SK-N-SH (cell line): ENCODE measurements around the gene MTHFD1L. TPM values are rescaled to one million over a fixed set of nuclear protein-coding genes. Genes with fewer than 3 reads are reported as not detected.

Source experiments
- CTCF ChIA-PET: fragments of 300-600, 350-600 bp; formaldehyde crosslinking; extraction: SDS; loops from one replicate; lab custom pipeline; 2021; lab: Yijun Ruan, JAX
- POLR2A ChIA-PET: fragments of 350-600 bp; sonication (Branson Sonifier 250); formaldehyde crosslinking; extraction: SDS; loops from one replicate; lab custom pipeline; 2020; ENCODE audit warnings: antibody characterized with exemption, inconsistent platforms; lab: Yijun Ruan, JAX
- DNase-seq: peaks from one replicate; pipeline ENCODE4 v3.0.0; 2012
- H2AFZ ChIP-seq: fragments of 200-600 bp; sonication (generic); 2 replicates; pipeline ENCODE4 v1.8.1; 2016; ENCODE audit warnings: antibody characterized with exemption, mild to moderate bottlenecking, low read depth
- H3F3A ChIP-seq: fragments of 200-600 bp; sonication (generic); replicated peaks from 2 replicates; pipeline ENCODE3; 2016; ENCODE audit warnings: antibody characterized with exemption, mild to moderate bottlenecking; ENCODE audit not compliant: insufficient read depth
- H3K27ac ChIP-seq, 2 experiments: fragments of 200-500 bp in 1 of 2; fragments of 200-600 bp in 1 of 2; sonication (Bioruptor generic) in 1 of 2; sonication (generic), shearing (Covaris generic) in 1 of 2; 2 replicates each; pipeline versions ENCODE4 v1.5.1 to v1.6.1; 2014 to 2016; ENCODE audit warnings: low read depth in 2 of 2, inconsistent platforms in 1 of 2, low read length in 1 of 2, mild to moderate bottlenecking in 1 of 2, mixed read lengths in 1 of 2
- H3K27me3 ChIP-seq: fragments of 200-600 bp; sonication (generic), shearing (Covaris generic); 2 replicates; pipeline ENCODE4 v1.6.1; 2016; ENCODE audit warnings: mixed run types; ENCODE audit not compliant: insufficient read depth
- H3K36me3 ChIP-seq, 2 experiments: fragments of 200-500 bp in 1 of 2; fragments of 200-600 bp in 1 of 2; sonication (Bioruptor generic) in 1 of 2; sonication (generic) in 1 of 2; replicated peaks in 1 of 2; 2 replicates each; pipeline versions ENCODE3 to v1.5.1; 2014 to 2016; ENCODE audit warnings: low read length in 1 of 2, mild to moderate bottlenecking in 1 of 2; ENCODE audit not compliant: insufficient read depth in 2 of 2, control insufficient read depth in 1 of 2
- H3K4me1 ChIP-seq, 2 experiments: fragments of 200-500 bp in 1 of 2; fragments of 200-600 bp in 1 of 2; sonication (Bioruptor generic) in 1 of 2; sonication (generic), shearing (Covaris generic) in 1 of 2; 2 replicates each; pipeline versions ENCODE4 v1.5.1 to v1.6.1; 2014 to 2016; ENCODE audit warnings: low read depth in 1 of 2, low read length in 1 of 2, mixed run types in 1 of 2; ENCODE audit not compliant: insufficient read depth in 2 of 2, control insufficient read depth in 1 of 2
- H3K4me2 ChIP-seq: fragments of 200-600 bp; sonication (generic), shearing (Covaris generic); 2 replicates; pipeline ENCODE4 v1.6.1; 2017; ENCODE audit warnings: mixed run types
- H3K4me3 ChIP-seq, 2 experiments: fragments of 200-500 bp in 1 of 2; fragments of 200-600 bp in 1 of 2; sonication (Bioruptor generic) in 1 of 2; sonication (generic), shearing (Covaris generic) in 1 of 2; 2 replicates each; pipeline versions ENCODE4 v1.5.1 to v1.8.1; 2014 to 2016; ENCODE audit warnings: low read depth in 2 of 2, inconsistent platforms in 1 of 2, low read length in 1 of 2, mild to moderate bottlenecking in 1 of 2, mixed read lengths in 1 of 2, moderate library complexity in 1 of 2
- H3K79me2 ChIP-seq: fragments of 200-600 bp; sonication (generic); 2 replicates; pipeline ENCODE4 v1.8.1; 2017; ENCODE audit warnings: mild to moderate bottlenecking; ENCODE audit not compliant: insufficient read depth
- H3K9ac ChIP-seq: fragments of 200-600 bp; sonication (generic); 2 replicates; pipeline ENCODE4 v1.6.1; 2017; ENCODE audit warnings: mixed run types
- H3K9me2 ChIP-seq: fragments of 200-600 bp; sonication (generic); 2 replicates; pipeline ENCODE4 v1.6.1; 2017; ENCODE audit warnings: mixed run types
- H3K9me3 ChIP-seq: fragments of 200-600 bp; sonication (generic); 2 replicates; pipeline ENCODE4 v1.6.1; 2017; ENCODE audit warnings: mixed run types, mild to moderate bottlenecking, moderate library complexity
- H4K20me1 ChIP-seq: fragments of 200-600 bp; sonication (generic); 2 replicates; pipeline ENCODE4 v1.6.1; 2017; ENCODE audit warnings: mild to moderate bottlenecking, mixed run types; ENCODE audit not compliant: insufficient read depth
- CTCF ChIP-seq: fragments of 200-600 bp; sonication (generic); IDR thresholded peaks from 2 replicates; pipeline ENCODE4 v1.6.1; 2017; ENCODE audit warnings: antibody characterized with exemption, mild to moderate bottlenecking, moderate library complexity
- FOSL2 ChIP-seq: IDR thresholded peaks from 2 replicates; pipeline ENCODE4 v1.4.0; 2012; ENCODE audit warnings: low read depth, mild to moderate bottlenecking, moderate library complexity, borderline replicate concordance
- IRF3 ChIP-seq: fragments of 150-350 bp; IDR thresholded peaks from 2 replicates; pipeline ENCODE4 v1.6.1; 2016; ENCODE audit warnings: mild to moderate bottlenecking, low read depth, low read length
- JUND ChIP-seq: IDR thresholded peaks from 2 replicates; pipeline ENCODE4 v1.4.0; 2012
- MEF2A ChIP-seq: IDR thresholded peaks from 2 replicates; pipeline ENCODE4 v1.4.0; 2012; ENCODE audit warnings: low read depth, borderline replicate concordance
- RAD21 ChIP-seq: IDR thresholded peaks from 2 replicates; pipeline ENCODE4 v1.6.1; 2012; ENCODE audit warnings: mild to moderate bottlenecking, low read length
- RCOR1 ChIP-seq: fragments of 150-350 bp; IDR thresholded peaks from 2 replicates; pipeline ENCODE4 v1.6.1; 2017; ENCODE audit warnings: antibody characterized with exemption, low read length
- SMC3 ChIP-seq: IDR thresholded peaks from 2 replicates; pipeline ENCODE4 v1.6.1; 2012; ENCODE audit warnings: low read depth, low read length, improper control_type of control experiment
- USF1 ChIP-seq: IDR thresholded peaks from 2 replicates; pipeline ENCODE4 v1.4.0; 2012; ENCODE audit warnings: low read depth, borderline replicate concordance
- YY1 ChIP-seq: IDR thresholded peaks from 2 replicates; pipeline ENCODE4 v1.4.0; 2012; ENCODE audit warnings: low read depth, mild to moderate bottlenecking
- WGBS: methylation state at CpG from one replicate; pipeline ENCODE4 v1.1.6; 2017; ENCODE audit warnings: low lambda C conversion rate; 5-methylcytosine and 5-hydroxymethylcytosine counted together
- polyA plus RNA-seq, 3 experiments: library from polyadenylated mRNA; depleted of rRNA; stranded (reverse); fragments of >200 nt; gene quantifications; 2 replicates each; pipeline ENCODE4 v1.2.3, GENCODE V29; 2012

MTHFD1L gene
- polyA plus RNA-seq, 1 of the 3 experiments (the other 2 are of a cell fraction), result 37.0 TPM

GRCh38 chr6:150887978-150888563 is 22.6 kb downstream of the MTHFD1L start (continued):
- TF ChIP-seq USF1, result no peak

- Histone ChIP-seq H3K27ac (no peak overlapping the region), H4K20me1 (no peaks in the 10 kb centered on the region), H3K27me3 (no peaks in the 10 kb centered on the region), H3K4me2 (no peak overlapping the region), H3K4me3 (no peak overlapping the region), H3K9ac (no peak overlapping the region), H3F3A (peaks cover 14% of the 10 kb centered on the region), H2AFZ (no peak overlapping the region), H3K36me3 (peaks cover 39 to 55% of the 10 kb centered on the region in 2 experiments), H3K9me2 (no peaks in the 10 kb centered on the region), H3K4me1 (peaks cover 14% of the 10 kb centered on the region in 2 experiments; a peak in 2 of 4 replicates), H3K79me2 (peaks cover 5% of the 10 kb centered on the region; the same call in 1 of the 2 replicates), H3K9me3 (no peaks in the 10 kb centered on the region)
- TF ChIP-seq RCOR1 (no peak), FOSL2 (no peak)
- POLR2A ChIA-PET, result interaction anchor here (0.7 kb wide), 1 partner anchor 64 kb away, joined by 3 read pairs; no protein-coding TSS in a partner anchor
- WGBS, result 97% methylated on average over 13 of the region's 13 CpGs
- DNase-seq, result no peak
- CTCF ChIA-PET, result interaction anchor here (1.2 to 16.6 kb wide), 5 partner anchors 25 to 510 kb away, joined by 4 to 421 read pairs (median 7); partner anchors contain the start of gene MTHFD1L
Observed at GRCh38 chr6:150890346-150890745, 24.8 kb downstream of the MTHFD1L start.

- H3K4me3 ChIP-seq, result no peak overlapping the region; a peak in 1 of 4 replicates
- H3K9ac ChIP-seq, result no peak overlapping the region
- peaks cover 14% of the 10 kb centered on the region for H3F3A ChIP-seq
- H3K4me1 ChIP-seq, result peaks cover 14% of the 10 kb centered on the region in 2 experiments; a peak in 2 of 4 replicates
- CTCF ChIA-PET, result interaction anchor here (0.6 to 16.6 kb wide), 53 partner anchors 10 to 821 kb away, joined by 3 to 421 read pairs (median 4); partner anchors contain the start of genes MTHFD1L and RMND1
- 22% methylated on average over 7 of the region's 7 CpGs for WGBS
- no peaks in the 10 kb centered on the region for H3K9me3 ChIP-seq
- TF ChIP-seq CTCF (peak; percentile 77), SMC3 (peak; percentile 82), YY1 (no peak), MEF2A (no peak), USF1 (no peak), IRF3 (no peak), RCOR1 (0 out of 2 replicates have a peak, but pooled peaks have one; percentile 18), RAD21 (peak; percentile 92), JUND (no peak)
- TF ChIP-seq, all 33 proteins: peak for 4
- no peaks in the 10 kb centered on the region for H4K20me1 ChIP-seq
- H3K79me2 ChIP-seq, result peaks cover 20% of the 10 kb centered on the region; the same call in 1 of the 2 replicates
- no peak overlapping the region for H3K27ac ChIP-seq
- no peak overlapping the region for H2AFZ ChIP-seq
- no peaks in the 10 kb centered on the region for H3K9me2 ChIP-seq
- H3K27me3 ChIP-seq, result no peaks in the 10 kb centered on the region
- H3K4me2 ChIP-seq, result no peak overlapping the region
- peaks cover 40 to 52% of the 10 kb centered on the region in 2 experiments for H3K36me3 ChIP-seq
- DNase-seq, result peak; percentile 53
- POLR2A ChIA-PET, result interaction anchor here (1.0 kb wide), 1 partner anchor 432 kb away, joined by 3 read pairs; no protein-coding TSS in a partner anchor
Observed at GRCh38 chr6:150891888-150892485, 26.5 kb downstream of the MTHFD1L start.
